GM15510 (cell line): ENCODE results near the gene BRCA2.

Experiments
- POLR2A ChIP-seq: IDR thresholded peaks from 3 replicates; pipeline ENCODE4 v1.6.1; 2011; ENCODE audit warnings: borderline replicate concordance; ENCODE audit not compliant: insufficient read length; ENCODE audit errors: extremely low read depth

The BRCA2 gene

DNA sequence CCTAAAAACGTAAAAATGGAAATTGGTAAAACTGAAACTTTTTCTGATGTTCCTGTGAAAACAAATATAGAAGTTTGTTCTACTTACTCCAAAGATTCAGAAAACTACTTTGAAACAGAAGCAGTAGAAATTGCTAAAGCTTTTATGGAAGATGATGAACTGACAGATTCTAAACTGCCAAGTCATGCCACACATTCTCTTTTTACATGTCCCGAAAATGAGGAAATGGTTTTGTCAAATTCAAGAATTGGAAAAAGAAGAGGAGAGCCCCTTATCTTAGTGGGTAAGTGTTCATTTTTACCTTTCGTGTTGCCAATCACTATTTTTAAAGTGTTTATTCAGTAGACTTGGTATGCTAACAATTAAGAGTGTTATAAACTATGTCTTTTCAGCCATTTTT lies 25.6 kb downstream of the BRCA2 start:
- no peak for TF ChIP-seq POLR2A

DNA sequence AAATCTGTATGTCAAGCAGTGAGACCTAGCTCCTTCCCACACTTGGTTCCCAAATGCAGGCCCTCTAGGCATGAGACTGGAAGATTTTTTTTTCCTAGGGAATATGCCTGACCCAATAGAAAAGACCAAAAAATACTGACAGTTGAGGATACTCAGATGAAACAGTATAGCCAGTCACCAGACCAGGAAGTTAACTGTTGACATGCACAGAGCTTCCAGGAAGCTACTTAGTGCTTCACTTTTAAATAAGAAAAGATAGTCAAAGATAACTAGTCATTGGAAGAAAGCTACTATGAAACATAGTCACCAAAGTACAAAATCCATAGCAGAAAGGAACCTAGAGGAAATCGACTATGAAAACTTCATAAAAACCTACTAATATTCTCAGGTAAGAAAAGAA lies 32.3 kb downstream of the BRCA2 start:
- no peak for TF ChIP-seq POLR2A

DNA sequence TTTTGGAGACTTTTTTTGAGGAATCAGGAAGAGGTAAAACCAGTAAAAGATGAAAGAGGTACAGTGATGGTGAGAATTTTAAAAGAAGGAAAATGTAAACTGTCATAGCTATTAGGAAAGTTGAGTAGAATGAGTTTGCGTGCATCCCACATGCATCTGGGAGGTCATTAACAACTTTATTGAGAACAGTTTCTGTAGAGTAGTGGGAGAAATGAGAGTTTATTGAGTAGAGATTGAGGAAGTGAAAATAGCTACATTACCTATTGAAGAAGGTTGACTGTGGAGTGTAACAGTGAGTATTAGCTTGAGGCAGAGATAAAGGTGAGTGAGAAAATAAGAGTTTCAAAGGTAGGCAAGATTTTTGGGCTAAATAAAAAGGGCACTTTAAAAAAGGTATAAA lies 38.7 kb downstream of the BRCA2 start:
- TF ChIP-seq POLR2A, result no peak

GRCh38 chr13:32362574-32362973 lies 47.3 kb downstream of the BRCA2 start:
- TF ChIP-seq POLR2A, result no peak

- TF ChIP-seq POLR2A, result no peak
Observed at GRCh38 chr13:32370805-32371204, 55.5 kb downstream of the BRCA2 start.

GRCh38 chr13:32376642-32377415 lies 61.5 kb downstream of the BRCA2 start:
- no peak for TF ChIP-seq POLR2A

- no peak for TF ChIP-seq POLR2A
Observed at GRCh38 chr13:32378012-32378411, 62.7 kb downstream of the BRCA2 start.

DNA sequence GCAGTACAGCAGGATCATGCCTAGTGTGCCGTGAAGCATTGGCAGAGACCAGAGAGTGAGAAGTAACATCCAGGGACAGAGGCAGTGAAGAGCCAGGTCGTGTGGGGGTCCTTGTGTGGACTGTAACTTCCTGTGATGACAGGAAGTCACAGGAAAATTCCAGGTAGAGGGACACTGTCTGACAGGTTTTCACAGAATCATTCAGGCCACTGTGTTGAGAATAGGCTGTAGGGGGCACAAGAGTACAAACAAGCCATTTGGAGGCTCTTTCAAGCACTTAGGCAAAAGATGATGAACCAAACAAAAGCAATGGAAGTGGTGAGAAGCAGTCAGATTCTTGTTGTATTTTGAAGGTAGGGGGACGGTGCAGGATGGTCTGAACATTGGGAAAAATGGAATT lies 66.2 kb downstream of the BRCA2 start:
- TF ChIP-seq POLR2A, result no peak

DNA sequence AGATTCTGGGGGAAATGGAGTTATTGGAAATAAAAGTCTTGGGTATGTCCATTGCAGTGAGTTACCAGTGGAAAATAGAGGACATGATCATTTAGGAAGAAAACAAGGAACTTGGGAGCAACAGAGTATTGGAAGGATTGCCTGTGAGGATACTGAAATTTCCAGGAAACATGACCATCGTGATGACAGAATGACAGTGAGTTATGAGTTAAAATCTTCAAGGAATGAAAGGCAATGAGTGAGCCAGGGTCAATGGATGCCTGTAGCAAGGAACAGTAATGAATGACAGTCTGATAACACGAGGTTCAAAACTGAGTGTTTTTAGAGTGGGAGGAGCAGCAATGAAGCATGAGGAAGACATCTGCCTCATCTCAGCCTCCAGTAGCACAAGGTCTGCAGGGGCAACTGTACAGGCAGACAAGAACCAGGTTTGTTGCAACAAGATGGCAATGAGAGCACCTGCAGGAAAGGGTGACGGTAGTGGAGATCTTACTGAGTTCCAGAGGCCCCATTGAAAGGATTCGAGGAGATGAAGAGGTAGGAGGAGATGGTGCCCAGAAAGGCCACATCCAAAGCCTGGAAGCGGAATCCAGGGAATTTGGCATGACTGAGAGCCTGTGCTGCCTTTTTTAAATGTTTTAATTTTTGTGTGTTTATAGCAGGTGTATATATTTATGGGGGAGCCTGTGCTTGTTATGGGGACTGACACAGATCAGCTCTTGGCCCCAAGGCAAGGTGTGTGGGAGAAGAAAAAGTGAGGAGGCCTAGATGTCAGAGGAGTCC lies 68.7 kb downstream of the BRCA2 start:
- no peak for TF ChIP-seq POLR2A

- no peak for TF ChIP-seq POLR2A
Observed at GRCh38 chr13:32384702-32385101, 69.4 kb downstream of the BRCA2 start.

- TF ChIP-seq POLR2A, result no peak
Observed at GRCh38 chr13:32385410-32385809, 70.1 kb downstream of the BRCA2 start.

DNA sequence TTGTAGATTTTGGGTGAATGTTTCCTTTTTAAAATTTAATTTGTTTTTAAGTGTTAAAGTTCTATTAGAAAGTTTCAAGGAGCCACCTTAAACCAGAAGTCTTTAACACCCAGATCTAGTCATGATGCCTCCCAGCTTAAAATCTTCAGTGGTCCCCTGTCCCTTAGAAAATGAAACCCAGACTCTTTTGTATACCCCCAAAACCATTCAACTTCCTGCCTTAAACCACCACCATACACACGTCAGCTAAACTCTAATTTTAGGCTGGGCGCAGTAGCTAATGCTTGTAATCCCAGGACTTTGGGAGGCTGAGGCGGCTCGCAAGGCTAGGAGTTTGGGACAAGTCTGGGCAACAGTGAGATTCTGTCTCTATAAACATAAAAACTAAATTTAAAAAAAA lies 74.7 kb downstream of the BRCA2 start:
- TF ChIP-seq POLR2A, result no peak

DNA sequence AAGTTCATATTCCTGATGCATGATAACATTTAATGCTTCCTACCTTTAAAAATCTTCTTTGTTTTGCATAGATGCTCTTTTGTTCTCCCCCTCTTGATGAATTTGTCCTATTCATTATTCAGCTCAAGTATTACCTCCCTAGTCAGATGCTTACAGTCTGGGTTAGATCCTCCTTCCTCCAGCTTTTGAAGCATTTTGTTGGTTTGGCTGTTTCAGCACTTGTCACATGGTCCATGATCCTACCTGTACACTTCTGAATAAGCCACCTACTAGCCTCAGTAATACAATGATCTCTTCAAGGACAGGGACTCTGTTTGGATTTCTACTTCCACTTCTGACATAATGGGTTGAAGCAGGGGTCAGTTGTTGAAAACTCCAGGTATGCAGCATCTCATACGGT lies 75.2 kb downstream of the BRCA2 start:
- no peak for TF ChIP-seq POLR2A

DNA sequence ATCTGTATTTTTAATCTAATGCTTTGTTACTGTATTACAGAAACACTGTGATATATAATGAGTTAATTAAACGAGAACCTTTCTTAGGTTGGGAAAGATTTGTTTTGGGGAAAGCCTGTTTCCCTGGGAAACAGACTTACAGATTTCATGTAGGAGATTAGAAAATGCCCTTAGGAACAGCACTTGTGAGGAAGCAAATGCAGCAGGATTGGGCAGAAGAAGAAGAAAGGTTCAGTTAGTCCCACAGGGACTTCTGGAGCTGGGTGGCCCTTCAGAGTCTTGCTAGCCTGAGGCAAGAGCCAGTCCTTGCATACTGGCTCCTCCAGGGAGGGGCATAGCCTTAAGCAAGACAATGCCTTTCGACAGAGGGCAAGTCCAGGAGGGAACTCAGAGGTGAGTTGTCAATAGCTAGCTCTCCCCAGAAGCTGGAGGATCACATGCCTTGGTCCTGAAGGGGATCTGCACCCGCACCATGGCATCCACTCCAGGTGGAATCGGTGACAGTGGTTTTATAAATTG lies 75.9 kb downstream of the BRCA2 start:
- no peak for TF ChIP-seq POLR2A

DNA sequence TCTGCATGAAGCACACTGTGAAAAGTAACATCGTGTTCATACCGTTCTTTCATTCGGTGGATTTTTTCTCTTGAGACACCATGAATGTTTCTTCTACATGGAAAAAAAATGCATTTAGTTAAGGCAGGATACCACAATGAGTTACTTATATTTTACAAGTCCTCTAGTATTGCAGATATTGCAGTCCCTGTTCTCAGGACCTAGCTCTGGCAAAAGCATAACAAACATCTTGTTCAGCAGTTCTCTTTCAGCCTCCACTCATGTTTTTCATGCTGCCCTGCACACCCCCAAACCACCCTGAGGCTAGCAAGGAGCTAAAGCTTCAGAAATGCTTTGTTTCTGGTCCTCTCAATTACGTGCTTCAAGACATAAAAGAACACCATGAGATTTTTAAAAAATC lies 87.8 kb downstream of the BRCA2 start:
- TF ChIP-seq POLR2A, result no peak

GRCh38 chr13:32407854-32408253 lies 92.5 kb downstream of the BRCA2 start:
- TF ChIP-seq POLR2A, result no peak
